ENCODE results near the gene TPM2. TPM values are rescaled to one million over a fixed set of nuclear protein-coding genes. Genes with fewer than 3 reads are reported as not detected.

The TPM2 gene
- total and polyA plus RNA-seq, 9 of the 15 experiments (the other 6 are each of a cell fraction or from before 2014, with no cell fraction given): 0.28 to 16.1 (median 4.5) TPM

DNA sequence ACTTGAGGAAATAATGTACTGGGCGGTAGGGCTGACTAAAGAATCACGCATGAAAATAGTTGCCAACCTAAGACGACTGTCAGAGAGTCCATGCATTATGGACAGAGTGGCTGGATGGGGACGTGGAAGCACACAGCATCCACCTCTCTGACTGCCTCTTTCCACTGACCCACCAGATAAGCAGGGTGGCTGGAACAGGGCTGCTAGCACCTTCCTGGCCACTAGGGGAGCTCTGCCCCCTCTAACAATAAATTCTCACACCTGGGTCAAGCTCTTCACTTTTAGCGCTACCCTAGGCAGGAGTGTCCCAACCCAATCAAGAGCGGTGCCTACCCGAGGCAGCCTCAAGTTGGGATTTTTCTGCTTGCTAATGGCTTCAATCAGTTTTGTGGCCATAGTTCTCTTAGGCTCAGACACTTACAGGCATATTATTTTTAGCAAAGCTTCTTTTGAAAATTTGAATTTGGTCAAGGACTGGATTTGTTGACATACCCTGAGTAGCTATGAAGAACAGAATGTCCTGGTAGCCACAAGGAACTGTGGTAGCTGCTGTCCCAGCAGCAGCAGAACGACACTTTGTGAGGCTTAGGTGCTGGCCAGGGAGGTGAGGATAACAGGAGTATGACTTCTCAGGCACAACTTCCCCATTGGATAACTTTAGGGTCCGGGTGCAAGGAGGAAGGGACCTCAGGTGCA is 6.9 kb upstream of the TPM2 start:
- no peaks in the 10 kb centered on the region for H4K20me1 ChIP-seq (replicated peaks; ENCODE audit: control insufficient read depth, insufficient read depth, low read length)
- H3K9ac ChIP-seq (ENCODE audit: insufficient read depth in 1 of 2, low read depth in 2 of 2, low read length in 2 of 2): no peak overlapping the region
- CTCF ChIA-PET (ENCODE audit: low intra/inter-chr PET ratio): no interaction called here
- intact Hi-C loops (cut with micrococcal nuclease) (loop anchor here (2.0 to 5.0 kb wide), 2 partner anchors 32 to 39 kb away; partner anchors contain the start of genes CCDC107 and RMRP), in situ Hi-C loops (cut with MboI) (no loop called here)
- POLR2A ChIA-PET: interaction anchor here (0.5 to 1.9 kb wide), 12 partner anchors 9 to 263 kb away, joined by 3 to 8 read pairs (median 3); partner anchors contain the start of genes CCDC107, CREB3, RMRP and TLN1
- H3K79me2 ChIP-seq (ENCODE audit: control insufficient read depth, insufficient read depth, low read length): no peaks in the 10 kb centered on the region
- H3K4me1 ChIP-seq (replicated peaks in 1 of 2; ENCODE audit: control insufficient read depth in 2 of 2, insufficient read depth in 2 of 2, low read length in 2 of 2): no peaks in the 10 kb centered on the region; a peak in 3 of 5 replicates
- no peak overlapping the region for H3K4me3 ChIP-seq
- peaks cover 60% of the 10 kb centered on the region for H3K36me3 ChIP-seq (ENCODE audit: control insufficient read depth, insufficient read depth, low read length)
- H3K9me1 ChIP-seq (ENCODE audit: control insufficient read depth, insufficient read depth, low read length): no peaks in the 10 kb centered on the region
- BruUV-seq (replicated peaks): no TSS peak
- FAIRE-seq: peak; percentile 81
- no peak overlapping the region for H2AFZ ChIP-seq (ENCODE audit: low read depth, low read length)
- H3K9me3 ChIP-seq (replicated peaks; ENCODE audit: control insufficient read depth, insufficient read depth, low read depth, low read length): no peaks in the 10 kb centered on the region
- 29% methylated on average over 9 of the region's 9 CpGs for WGBS (ENCODE audit: insufficient coverage, low coverage, missing lambda C conversion rate)
- DNase-seq (ENCODE audit: extremely low read depth in 1 of 4, low spot score in 3 of 4): peak; percentile 59 to 70 (median 69)
- no peak overlapping the region for H3K4me2 ChIP-seq (ENCODE audit: insufficient read depth, low read length)
- no peaks in the 10 kb centered on the region for H3K27me3 ChIP-seq (ENCODE audit: control insufficient read depth in 2 of 2, insufficient read depth in 2 of 2, low read length in 2 of 2)
- peak; percentile 96 for ATAC-seq
- H3K27ac ChIP-seq (ENCODE audit: extremely low read depth, low read depth, low read length): no peak overlapping the region
- TF ChIP-seq PHF20 (IDR thresholded peaks at IDR 0.05; ENCODE audit: partially characterized antibody) (no peak), POLR2AphosphoS2 (IDR thresholded peaks at IDR 0.05; ENCODE audit: low read length) (peak; percentile 37; the same call in 1 of the 2 replicates), CTCF (IDR thresholded peaks at IDR 0.05 in 2 of 3, conservative IDR thresholded peaks at IDR 0.05 in 1 of 3; ENCODE audit: insufficient read depth in 2 of 3, low read depth in 1 of 3, low read length in 3 of 3) (peak; percentile 75 to 85 (median 78)), NFRKB (IDR thresholded peaks at IDR 0.05; ENCODE audit: low read depth) (no peak), DNMT1 (IDR thresholded peaks at IDR 0.05) (no peak), SMC3 (conservative IDR thresholded peaks at IDR 0.05; ENCODE audit: insufficient read depth, low read depth, low read length) (peak; percentile 47), TFAP4 (CRISPR knock-in tag; IDR thresholded peaks at IDR 0.05; ENCODE audit: borderline replicate concordance) (no peak), NR1H2 (CRISPR knock-in tag; IDR thresholded peaks at IDR 0.05) (no peak), PATZ1 (CRISPR knock-in tag; IDR thresholded peaks at IDR 0.05; ENCODE audit: borderline replicate concordance) (no peak), SOX6 (IDR thresholded peaks at IDR 0.05) (no peak), KDM2B (CRISPR knock-in tag; IDR thresholded peaks at IDR 0.05) (no peak), MEF2A (IDR thresholded peaks at IDR 0.05; ENCODE audit: control insufficient read depth, low read depth, low read length) (no peak), KHSRP (IDR thresholded peaks at IDR 0.05) (no peak), MCM7 (IDR thresholded peaks at IDR 0.05) (no peak), CTBP1 (IDR thresholded peaks at IDR 0.05; ENCODE audit: borderline replicate concordance) (peak; percentile 35; the same call in 1 of the 2 replicates)
